ENCODE measurements around the gene CTCFL. TPM values are rescaled to one million over a fixed set of nuclear protein-coding genes. Genes with fewer than 3 reads are reported as not detected.

The CTCFL gene
- total RNA-seq, 4 donors from 2014 or later = not detected

DNA sequence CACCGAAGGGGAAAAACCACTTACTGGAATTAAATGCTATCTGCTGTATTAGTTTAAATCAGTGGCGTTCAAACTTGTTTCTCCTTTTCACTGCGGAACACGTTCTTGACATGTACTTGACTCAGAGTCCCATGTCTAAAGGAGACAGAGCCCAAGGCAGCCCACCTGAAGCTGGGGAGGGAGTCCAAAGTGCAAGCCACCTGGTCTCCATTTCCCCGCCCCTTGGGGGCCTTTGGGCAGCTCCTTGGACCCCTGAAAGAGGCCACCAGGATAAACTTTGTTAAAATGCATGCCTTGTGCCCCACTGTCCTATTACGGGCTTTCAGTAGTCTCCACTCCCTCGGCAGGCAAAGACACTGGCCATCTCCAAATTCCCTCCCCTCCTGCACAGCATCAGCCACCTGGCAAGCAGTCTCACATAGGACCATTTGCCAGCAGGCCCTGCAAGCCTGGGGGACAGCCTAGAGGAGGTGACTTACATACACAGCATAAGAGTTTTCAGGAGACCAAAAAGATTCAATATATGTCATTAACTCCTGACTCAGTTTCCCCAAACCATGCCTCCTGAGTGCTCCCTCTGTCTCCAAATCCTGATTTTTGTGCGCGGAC lies 42.6 kb upstream of the CTCFL start:
- intact Hi-C loops (cut with DNase I) = no loop called here
- Histone ChIP-seq H3K9me3 (no peaks in the 10 kb centered on the region), H3K4me3 (no peak overlapping the region), H3K27ac (replicated peaks in 1 of 4) (no peak overlapping the region), H3K27me3 (peaks cover 0 to 20% (median 0%) of the 10 kb centered on the region in 4 donors), H3K4me1 (no peaks in the 10 kb centered on the region), H3K36me3 (no peaks in the 10 kb centered on the region)
- DNase-seq (ENCODE audit: extremely low spot score) = no peak
- WGBS = 92% methylated on average over 9 of the region's 9 CpGs
- no peak for TF ChIP-seq EP300 (IDR thresholded peaks at IDR 0.05)
- TF ChIP-seq, protein P1, sequence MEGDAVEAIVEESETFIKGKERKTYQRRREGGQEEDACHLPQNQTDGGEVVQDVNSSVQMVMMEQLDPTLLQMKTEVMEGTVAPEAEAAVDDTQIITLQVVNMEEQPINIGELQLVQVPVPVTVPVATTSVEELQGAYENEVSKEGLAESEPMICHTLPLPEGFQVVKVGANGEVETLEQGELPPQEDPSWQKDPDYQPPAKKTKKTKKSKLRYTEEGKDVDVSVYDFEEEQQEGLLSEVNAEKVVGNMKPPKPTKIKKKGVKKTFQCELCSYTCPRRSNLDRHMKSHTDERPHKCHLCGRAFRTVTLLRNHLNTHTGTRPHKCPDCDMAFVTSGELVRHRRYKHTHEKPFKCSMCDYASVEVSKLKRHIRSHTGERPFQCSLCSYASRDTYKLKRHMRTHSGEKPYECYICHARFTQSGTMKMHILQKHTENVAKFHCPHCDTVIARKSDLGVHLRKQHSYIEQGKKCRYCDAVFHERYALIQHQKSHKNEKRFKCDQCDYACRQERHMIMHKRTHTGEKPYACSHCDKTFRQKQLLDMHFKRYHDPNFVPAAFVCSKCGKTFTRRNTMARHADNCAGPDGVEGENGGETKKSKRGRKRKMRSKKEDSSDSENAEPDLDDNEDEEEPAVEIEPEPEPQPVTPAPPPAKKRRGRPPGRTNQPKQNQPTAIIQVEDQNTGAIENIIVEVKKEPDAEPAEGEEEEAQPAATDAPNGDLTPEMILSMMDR (IDR thresholded peaks at IDR 0.05) = no peak
- TF ChIP-seq POLR2A (IDR thresholded peaks at IDR 0.05; ENCODE audit: low read depth) = no peak

DNA sequence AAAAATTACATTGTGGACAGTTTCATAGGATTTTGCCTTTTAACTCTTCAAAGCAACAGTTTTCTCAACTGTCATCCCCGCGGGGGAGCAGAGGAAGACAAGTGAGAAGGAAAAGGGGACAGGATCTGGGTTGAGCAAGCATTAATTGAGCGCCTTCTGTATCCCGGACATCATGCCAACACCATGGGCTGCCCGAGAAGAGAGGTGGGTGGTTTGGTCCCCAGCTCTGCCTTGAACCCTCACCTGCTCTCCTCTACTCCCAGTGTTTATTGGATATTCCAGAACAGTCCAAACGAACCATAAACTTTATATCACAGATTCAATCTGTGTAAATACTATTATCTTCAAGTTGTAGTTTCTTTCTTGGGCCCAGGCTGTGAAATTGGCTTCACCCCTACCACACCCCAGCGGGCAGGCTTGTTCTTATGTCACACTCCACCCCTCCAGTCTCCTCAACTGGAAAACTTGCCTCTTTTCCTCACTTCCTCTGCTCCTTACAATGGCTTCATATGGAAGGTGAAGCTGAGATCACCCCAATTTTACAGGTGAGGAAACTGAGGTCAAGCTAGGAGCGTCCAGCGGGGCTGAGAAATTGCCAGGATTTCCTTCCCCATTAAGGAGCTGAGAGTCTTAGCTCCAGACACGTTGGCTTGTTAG lies 42.0 kb upstream of the CTCFL start:
- Histone ChIP-seq H3K9me3 (no peaks in the 10 kb centered on the region), H3K4me3 (no peak overlapping the region), H3K27ac (replicated peaks in 1 of 4) (no peak overlapping the region), H3K36me3 (no peaks in the 10 kb centered on the region), H3K4me1 (no peaks in the 10 kb centered on the region), H3K27me3 (peaks cover 0 to 20% (median 0%) of the 10 kb centered on the region in 4 donors)
- intact Hi-C loops (cut with DNase I) = no loop called here
- TF ChIP-seq EP300 (IDR thresholded peaks at IDR 0.05) (no peak), POLR2AphosphoS5 (IDR thresholded peaks at IDR 0.05) (no peak), POLR2A (IDR thresholded peaks at IDR 0.05; ENCODE audit: low read depth) (no peak)
- TF ChIP-seq, protein P1 (IDR thresholded peaks at IDR 0.05) = no peak
- no peak for DNase-seq (ENCODE audit: extremely low spot score)
- WGBS = 65% methylated on average over 10 of the region's 10 CpGs

DNA sequence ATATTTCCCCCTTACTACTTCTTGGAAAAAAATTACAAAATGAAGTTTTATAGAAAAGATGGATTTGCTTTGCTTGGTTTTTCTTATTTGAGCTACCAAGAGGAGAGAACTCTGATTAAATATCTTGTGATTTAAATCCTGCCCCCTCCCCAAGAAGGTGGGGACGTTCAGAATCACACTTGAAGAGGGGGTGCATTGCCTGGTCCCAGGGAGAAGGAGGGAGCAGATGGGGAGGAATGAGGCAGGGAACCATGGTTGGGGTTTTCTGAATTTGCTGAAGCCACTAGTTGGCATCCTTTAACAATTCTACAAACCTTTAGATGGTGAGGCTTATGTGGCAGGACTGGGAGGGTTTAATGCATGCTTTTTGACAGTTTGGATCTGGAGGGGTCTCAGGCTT lies 41.5 kb upstream of the CTCFL start:
- 29% methylated on average over 1 of the region's 1 CpG for WGBS
- no peak for DNase-seq (ENCODE audit: extremely low spot score)

DNA sequence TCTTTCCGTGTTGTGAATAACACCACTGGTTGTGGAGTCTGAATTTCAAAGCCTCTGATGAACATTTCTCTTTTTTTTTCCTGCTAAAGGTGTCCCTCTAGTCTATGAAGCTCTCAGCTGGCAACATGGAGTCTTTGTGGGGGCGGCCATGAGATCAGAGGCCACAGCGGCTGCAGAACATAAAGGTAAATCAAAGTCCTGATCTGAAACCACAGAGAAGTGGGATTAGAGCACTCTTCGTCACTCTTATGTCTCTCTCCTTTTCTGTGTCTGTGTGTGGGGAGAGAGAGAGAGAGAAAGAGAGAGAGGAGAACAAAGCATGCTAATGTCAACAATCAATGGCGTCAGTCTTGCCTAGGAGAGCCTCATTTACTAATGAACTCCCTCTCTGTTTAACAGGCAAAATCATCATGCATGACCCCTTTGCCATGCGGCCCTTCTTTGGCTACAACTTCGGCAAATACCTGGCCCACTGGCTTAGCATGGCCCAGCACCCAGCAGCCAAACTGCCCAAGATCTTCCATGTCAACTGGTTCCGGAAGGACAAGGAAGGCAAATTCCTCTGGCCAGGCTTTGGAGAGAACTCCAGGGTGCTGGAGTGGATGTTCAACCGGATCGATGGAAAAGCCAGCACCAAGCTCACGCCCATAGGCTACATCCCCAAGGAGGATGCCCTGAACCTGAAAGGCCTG lies 40.2 kb upstream of the CTCFL start:
- no peaks in the 10 kb centered on the region for H3K9me3 ChIP-seq
- TF ChIP-seq EP300 (IDR thresholded peaks at IDR 0.05) (no peak), POLR2AphosphoS5 (IDR thresholded peaks at IDR 0.05) (no peak), POLR2A (IDR thresholded peaks at IDR 0.05; ENCODE audit: low read depth) (no peak)
- no peaks in the 10 kb centered on the region for H3K36me3 ChIP-seq
- DNase-seq (ENCODE audit: extremely low spot score) = no peak
- intact Hi-C loops (cut with DNase I) = no loop called here
- WGBS = 90% methylated on average over 10 of the region's 11 CpGs
- no peak overlapping the region for H3K4me3 ChIP-seq
- no peak overlapping the region for H3K27ac ChIP-seq (replicated peaks in 1 of 4)
- H3K4me1 ChIP-seq = peaks cover 0 to 3% (median 0%) of the 10 kb centered on the region in 4 donors
- peaks cover 0 to 20% (median 0%) of the 10 kb centered on the region in 4 donors for H3K27me3 ChIP-seq

More for the DNA sequence above, 41.5 kb upstream of the CTCFL start:
- Histone ChIP-seq H3K4me3 (no peak overlapping the region), H3K9me3 (no peaks in the 10 kb centered on the region), H3K4me1 (no peaks in the 10 kb centered on the region), H3K27me3 (peaks cover 0 to 20% (median 0%) of the 10 kb centered on the region in 4 donors), H3K27ac (replicated peaks in 1 of 4) (no peak overlapping the region), H3K36me3 (no peaks in the 10 kb centered on the region)
- TF ChIP-seq POLR2AphosphoS5 (IDR thresholded peaks at IDR 0.05) = no peak
- TF ChIP-seq POLR2A (IDR thresholded peaks at IDR 0.05; ENCODE audit: low read depth) = no peak
- TF ChIP-seq, protein P1 (IDR thresholded peaks at IDR 0.05) = no peak
- no peak for TF ChIP-seq EP300 (IDR thresholded peaks at IDR 0.05)
- intact Hi-C loops (cut with DNase I) = no loop called here

DNA sequence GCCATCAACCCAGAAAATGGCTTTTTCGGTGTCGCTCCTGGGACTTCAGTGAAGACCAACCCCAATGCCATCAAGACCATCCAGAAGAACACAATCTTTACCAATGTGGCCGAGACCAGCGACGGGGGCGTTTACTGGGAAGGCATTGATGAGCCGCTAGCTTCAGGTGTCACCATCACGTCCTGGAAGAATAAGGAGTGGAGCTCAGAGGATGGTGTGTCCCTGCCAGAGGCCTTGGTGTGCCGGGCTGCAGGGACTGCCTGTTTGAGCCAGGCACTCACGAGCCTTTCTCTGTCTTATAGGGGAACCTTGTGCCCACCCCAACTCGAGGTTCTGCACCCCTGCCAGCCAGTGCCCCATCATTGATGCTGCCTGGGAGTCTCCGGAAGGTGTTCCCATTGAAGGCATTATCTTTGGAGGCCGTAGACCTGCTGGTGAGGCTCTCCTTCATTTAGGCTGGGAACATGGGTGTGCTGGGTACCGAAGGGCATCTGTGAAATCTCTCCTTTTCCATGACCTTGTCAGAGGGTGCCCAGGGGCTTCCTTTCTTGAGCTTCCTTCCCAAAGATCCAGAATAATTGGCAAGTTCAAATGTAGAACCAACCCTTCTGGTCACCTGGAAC lies 39.4 kb upstream of the CTCFL start:
- no peak for DNase-seq (ENCODE audit: extremely low spot score)
- Histone ChIP-seq H3K9me3 (no peaks in the 10 kb centered on the region), H3K4me1 (peaks cover 0 to 3% (median 0%) of the 10 kb centered on the region in 4 donors), H3K36me3 (no peaks in the 10 kb centered on the region), H3K27ac (replicated peaks in 1 of 4) (no peak overlapping the region), H3K4me3 (no peak overlapping the region), H3K27me3 (peaks cover 0 to 20% (median 0%) of the 10 kb centered on the region in 4 donors)
- WGBS = 95% methylated on average over 12 of the region's 14 CpGs
- TF ChIP-seq POLR2AphosphoS5 (IDR thresholded peaks at IDR 0.05) (no peak), POLR2A (IDR thresholded peaks at IDR 0.05; ENCODE audit: low read depth) (no peak), EP300 (IDR thresholded peaks at IDR 0.05) (no peak)
- TF ChIP-seq, protein P1 (IDR thresholded peaks at IDR 0.05) = no peak
- intact Hi-C loops (cut with DNase I) = no loop called here

Data from esophagus muscularis mucosa (tissue), 4 donors.